HCT116 (cell line): ENCODE data around the gene KRTCAP3. TPM values are rescaled to one million over a fixed set of nuclear protein-coding genes. Genes with fewer than 3 reads are reported as not detected.

ENCODE experiments used
- ATAC-seq: fragments of 200-7000 bp; cut with Tn5 transposase; 2 replicates; pipeline ENCODE4 v1.9.1; 2020; ENCODE audit warnings: mild to moderate bottlenecking, moderate library complexity
- BruUV-seq: library from RNA; stranded (reverse); fragments of 400-500 nt; replicated peaks from 2 replicates; lab custom pipeline; 2021; lab: Mats Ljungman, UMichigan
- CTCF ChIA-PET: fragments of 300-600 bp; sonication (Branson Sonifier 250); formaldehyde crosslinking; loops from one replicate; lab custom pipeline; 2021; ENCODE audit warnings: antibody characterized with exemption; lab: Charles Lee
- POLR2A ChIA-PET: fragments of 300-600, 350-600 bp; sonication (Branson Sonifier 250); formaldehyde crosslinking; loops from one replicate; lab custom pipeline; 2021; ENCODE audit warnings: antibody characterized with exemption; lab: Charles Lee
- RAD21 ChIA-PET, 2 experiments: fragments of 300-600 bp; sonication (Branson Sonifier 250); formaldehyde crosslinking; loops; one replicate each; lab custom pipeline; 2023; ENCODE audit warnings: low total read pairs in 2 of 2; ENCODE audit not compliant: uncharacterized antibody in 2 of 2, unreplicated experiment in 2 of 2, low non-redundant PET in 1 of 2; lab: Charles Lee
- DNase-seq: peaks from one replicate; pipeline ENCODE4 v3.0.0-alpha.2; 2010; ENCODE audit warnings: low read depth, low spot score
- H2AFZ ChIP-seq: fragments of 200-600 bp; shearing (Covaris generic), sonication (generic); 2 replicates; pipeline ENCODE4 v1.6.1; 2017; ENCODE audit warnings: low read depth, mixed run types, mixed read lengths, antibody characterized with exemption, low read length; ENCODE audit not compliant: poor library complexity, severe bottlenecking
- H3K27ac ChIP-seq: 2 replicates; pipeline ENCODE4 v1.5.1; 2012; ENCODE audit warnings: low read depth, low read length
- H3K27me3 ChIP-seq: fragments of 200-600 bp; sonication (generic); 2 replicates; pipeline ENCODE4 v1.6.1; 2016; ENCODE audit warnings: mixed run types, low read length, mixed read lengths; ENCODE audit not compliant: insufficient read depth
- H3K36me3 ChIP-seq, 2 experiments: fragments of 200-500 bp in 1 of 2; fragments of 200-600 bp in 1 of 2; sonication (Bioruptor generic) in 1 of 2; sonication (generic) in 1 of 2; 2 replicates each; pipeline versions ENCODE4 v1.5.1 to v1.6.1; 2014 to 2016; ENCODE audit warnings: low read length in 2 of 2, inconsistent platforms in 1 of 2, mixed read lengths in 1 of 2, mixed run types in 1 of 2; ENCODE audit not compliant: insufficient read depth in 2 of 2, control insufficient read depth in 1 of 2
- H3K4me1 ChIP-seq, 2 experiments: fragments of 200-600 bp in 1 of 2; sonication (generic) in 1 of 2; 2 replicates each; pipeline versions ENCODE4 v1.5.1 to v1.6.1; 2012 to 2017; ENCODE audit warnings: low read length in 2 of 2, inconsistent platforms in 1 of 2, mild to moderate bottlenecking in 1 of 2, mixed read lengths in 1 of 2, mixed run types in 1 of 2, moderate library complexity in 1 of 2; ENCODE audit not compliant: insufficient read depth in 2 of 2, control insufficient read depth in 1 of 2
- H3K4me2 ChIP-seq: fragments of 200-600 bp; sonication (generic); 2 replicates; pipeline ENCODE4 v1.6.1; 2017; ENCODE audit warnings: mixed run types, low read length, mixed read lengths
- H3K4me3 ChIP-seq, 2 experiments: fragments of 200-600 bp in 1 of 2; sonication (generic) in 1 of 2; replicated peaks in 1 of 2; 2 replicates each; pipeline ENCODE4 v1.5.1; 2011 to 2016; ENCODE audit warnings: low read length in 2 of 2, control low read depth in 1 of 2, low read depth in 1 of 2, mild to moderate bottlenecking in 1 of 2, mixed read lengths in 1 of 2, mixed run types in 1 of 2
- H3K79me2 ChIP-seq: fragments of 200-600 bp; sonication (generic); 2 replicates; pipeline ENCODE4 v1.6.1; 2017; ENCODE audit warnings: mild to moderate bottlenecking, mixed run types, low read length, moderate library complexity, mixed read lengths; ENCODE audit not compliant: insufficient read depth
- H3K9ac ChIP-seq: fragments of 200-600 bp; sonication (generic); 2 replicates; pipeline ENCODE4 v1.6.1; 2016; ENCODE audit warnings: low read length, mixed read lengths
- H3K9me2 ChIP-seq: fragments of 200-600 bp; sonication (generic), shearing (Covaris generic); 2 replicates; pipeline ENCODE4 v1.6.1; 2017; ENCODE audit warnings: mixed run types, mild to moderate bottlenecking, moderate library complexity; ENCODE audit not compliant: insufficient read depth
- H3K9me3 ChIP-seq, 2 experiments: fragments of 200-500 bp in 1 of 2; fragments of 200-600 bp in 1 of 2; sonication (Bioruptor generic) in 1 of 2; sonication (generic) in 1 of 2; 2 replicates each; pipeline ENCODE4 v1.6.1; 2014 to 2017; ENCODE audit warnings: low read length in 2 of 2, mixed read lengths in 2 of 2, inconsistent platforms in 1 of 2, low read depth in 1 of 2, mild to moderate bottlenecking in 1 of 2, mixed run types in 1 of 2, moderate library complexity in 1 of 2; ENCODE audit not compliant: control insufficient read depth in 1 of 2, insufficient read depth in 1 of 2
- H4K20me1 ChIP-seq: fragments of 200-600 bp; sonication (generic), shearing (Covaris generic); 2 replicates; pipeline ENCODE4 v1.6.1; 2017; ENCODE audit warnings: mixed run types, mild to moderate bottlenecking, moderate library complexity; ENCODE audit not compliant: insufficient read depth
- ATF3 ChIP-seq: IDR thresholded peaks from 2 replicates; pipeline ENCODE4 v1.6.1; 2012
- CEBPB ChIP-seq: IDR thresholded peaks from 2 replicates; pipeline ENCODE4 v1.6.1; 2012; ENCODE audit warnings: low read depth
- CTCF ChIP-seq, 3 experiments: fragments of 200-600 bp in 1 of 3; sonication (generic) in 1 of 3; IDR thresholded peaks in 2 of 3; conservative IDR thresholded peaks in 1 of 3; 2 replicates each; pipeline ENCODE4 v1.5.1; 2012 to 2017; ENCODE audit warnings: low read depth in 2 of 3, low read length in 2 of 3, antibody characterized with exemption in 1 of 3, borderline replicate concordance in 1 of 3, control low read depth in 1 of 3, mild to moderate bottlenecking in 1 of 3, mixed read lengths in 1 of 3, mixed run types in 1 of 3, moderate library complexity in 1 of 3; ENCODE audit not compliant: insufficient read depth in 1 of 3
- EGR1 ChIP-seq: IDR thresholded peaks from 2 replicates; pipeline ENCODE4 v1.6.1; 2012; ENCODE audit warnings: low read depth
- EZH2 ChIP-seq: fragments of 200-600 bp; sonication (generic); IDR thresholded peaks from 2 replicates; pipeline ENCODE4 v1.6.1; 2017; ENCODE audit warnings: antibody characterized with exemption, mixed run types
- EZH2phosphoT487 ChIP-seq: fragments of 200-600 bp; IDR thresholded peaks from 2 replicates; pipeline ENCODE4 v1.6.1; 2018; ENCODE audit warnings: antibody characterized with exemption, borderline replicate concordance
- FOSL1 ChIP-seq: IDR thresholded peaks from 2 replicates; pipeline ENCODE4 v1.6.1; 2012; ENCODE audit warnings: low read depth
- JUND ChIP-seq: IDR thresholded peaks from 2 replicates; pipeline ENCODE4 v1.6.1; 2012
- MAX ChIP-seq: IDR thresholded peaks from 2 replicates; pipeline ENCODE4 v1.6.1; 2012
- POLR2A ChIP-seq: IDR thresholded peaks from 2 replicates; pipeline ENCODE4 v1.7.0; 2011; ENCODE audit warnings: borderline replicate concordance; ENCODE audit not compliant: insufficient read depth, insufficient read length; ENCODE audit errors: extremely low read depth
- POLR2AphosphoS5 ChIP-seq: IDR thresholded peaks from 2 replicates; pipeline ENCODE4 v1.6.1; 2011; ENCODE audit warnings: mild to moderate bottlenecking, low read depth, low read length, moderate library complexity
- RAD21 ChIP-seq: IDR thresholded peaks from 2 replicates; pipeline ENCODE4 v1.6.1; 2012; ENCODE audit warnings: low read depth, mild to moderate bottlenecking
- REST ChIP-seq: IDR thresholded peaks from 2 replicates; pipeline ENCODE4 v1.6.1; 2012; ENCODE audit warnings: low read depth
- SIN3A ChIP-seq: IDR thresholded peaks from 2 replicates; pipeline ENCODE4 v1.6.1; 2012; ENCODE audit warnings: low read depth
- SP1 ChIP-seq: IDR thresholded peaks from 2 replicates; pipeline ENCODE4 v1.6.1; 2012; ENCODE audit warnings: low read depth
- SRF ChIP-seq: IDR thresholded peaks from 2 replicates; pipeline ENCODE4 v1.6.1; 2012; ENCODE audit warnings: low read depth
- TCF7L2 ChIP-seq: IDR thresholded peaks from 2 replicates; pipeline ENCODE4 v1.7.0; 2011; ENCODE audit warnings: borderline replicate concordance, inconsistent platforms; ENCODE audit not compliant: insufficient read depth, insufficient read length; ENCODE audit errors: extremely low read depth
- ZFX ChIP-seq: fragments of 450-650 bp; IDR thresholded peaks from 2 replicates; pipeline ENCODE4 v1.6.1; 2017
- ZNF274 ChIP-seq: fragments of 200-500 bp; sonication (Bioruptor generic); IDR thresholded peaks from 2 replicates; pipeline ENCODE4 v1.6.1; 2014; ENCODE audit warnings: mild to moderate bottlenecking, low read depth, low read length, inconsistent platforms
- intact Hi-C: fragments of 100-400 bp; cut with micrococcal nuclease; formaldehyde crosslinking; loops from 2 replicates; pipeline ENCODE4 v1.10.0; 2022
- total RNA-seq: library from RNA; stranded (reverse); gene quantifications from one replicate; pipeline ENCODE4 v1.2.1, GENCODE V29; 2021; ENCODE audit not compliant: unreplicated experiment

KRTCAP3 gene
- total RNA-seq, 1 experiment from 2014 or later = 65.7 TPM

GRCh38 chr2:27408601-27409320 lies 33.4 kb upstream of the KRTCAP3 start:
- peak overlapping the region; percentile 97 to 98 for H3K4me3 ChIP-seq
- DNase-seq = no peak
- H3K36me3 ChIP-seq = peaks cover 4 to 13% of the 10 kb centered on the region in 2 experiments
- BruUV-seq = no TSS peak
- no peaks in the 10 kb centered on the region for H3K9me3 ChIP-seq
- ChIA-PET CTCF (interaction anchor here (1.6 to 3.1 kb wide), 2 partner anchors 21 to 274 kb away, joined by 6 to 22 read pairs; no protein-coding TSS in a partner anchor), POLR2A (interaction anchor here (0.8 to 2.6 kb wide), 5 partner anchors 11 to 188 kb away, joined by 3 to 22 read pairs (median 3); partner anchors contain the start of gene NRBP1), RAD21 (interaction anchor here in 1 of 2 experiments (1.2 kb wide), 1 partner anchor 19 kb away, joined by 4 read pairs; the partner anchor contains the start of gene NRBP1)
- no peak overlapping the region for H2AFZ ChIP-seq
- H3K79me2 ChIP-seq = peaks cover 56% of the 10 kb centered on the region
- peaks cover 8% of the 10 kb centered on the region; the same call in 1 of the 2 replicates for H4K20me1 ChIP-seq
- no peaks in the 10 kb centered on the region for H3K9me2 ChIP-seq
- TF ChIP-seq SRF (no peak), ZFX (no peak), POLR2A (no peak), EZH2phosphoT487 (no peak), TCF7L2 (no peak), CEBPB (no peak), CTCF (IDR thresholded peaks at IDR 0.05 in 2 of 3, conservative IDR thresholded peaks at IDR 0.05 in 1 of 3; ENCODE audit: borderline replicate concordance in 1 of 3, insufficient read depth in 1 of 3, low read depth in 2 of 3, low read length in 2 of 3) (no peak), JUND (no peak), POLR2AphosphoS5 (no peak), ZNF274 (no peak), ATF3 (no peak), MAX (no peak; the same call in 1 of the 2 replicates), RAD21 (no peak), SP1 (no peak), EZH2 (no peak), EGR1 (no peak), SIN3A (no peak), FOSL1 (no peak), REST (no peak)
- peaks cover 0 to 16% of the 10 kb centered on the region in 2 experiments; a peak in 3 of 4 replicates for H3K4me1 ChIP-seq
- H3K27me3 ChIP-seq = no peaks in the 10 kb centered on the region
- peak; percentile 44 for ATAC-seq
- intact Hi-C loops = loop anchor here (1.0 to 5.0 kb wide), 4 partner anchors 20 to 275 kb away; partner anchors contain the start of genes CCDC121, GPN1, NRBP1 and SLC4A1AP
- H3K4me2 ChIP-seq = peak overlapping the region; percentile 84
- H3K9ac ChIP-seq = peak overlapping the region; percentile 98
- H3K27ac ChIP-seq = peak overlapping the region; percentile 91
